Brain pericyte (primary cell): ENCODE data around the gene EPHA3.
A peak's percentile ranks its signal among the peaks of the same experiment; 100 is the strongest.

ENCODE experiments used
- DNase-seq: peaks from one replicate; pipeline ENCODE4 v3.0.0-alpha.2; 2012; ENCODE audit warnings: low read depth, low spot score

Gene EPHA3

DNA sequence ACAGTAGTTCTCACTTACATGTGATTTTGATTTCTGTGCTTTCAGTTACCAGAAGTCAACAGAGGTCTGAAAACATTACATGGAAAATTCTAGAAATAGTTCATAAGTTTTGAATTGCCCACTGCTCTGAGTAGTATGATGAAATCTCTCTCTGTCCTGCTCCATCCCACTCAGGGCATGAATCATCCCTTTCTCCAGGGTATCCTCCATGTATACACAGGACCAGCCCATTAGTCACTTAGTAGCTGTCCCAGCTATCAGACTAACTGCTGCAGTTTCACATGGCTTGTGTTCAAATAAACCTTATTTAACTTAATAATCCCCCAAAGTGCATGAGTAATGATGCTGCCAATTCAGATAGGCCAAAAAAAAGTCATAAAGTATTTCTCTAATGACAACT is 38.6 kb downstream of the EPHA3 start:
- peak; percentile 50 for DNase-seq

GRCh38 chr3:89154416-89154815 is 47.0 kb downstream of the EPHA3 start:
- DNase-seq: no peak

DNA sequence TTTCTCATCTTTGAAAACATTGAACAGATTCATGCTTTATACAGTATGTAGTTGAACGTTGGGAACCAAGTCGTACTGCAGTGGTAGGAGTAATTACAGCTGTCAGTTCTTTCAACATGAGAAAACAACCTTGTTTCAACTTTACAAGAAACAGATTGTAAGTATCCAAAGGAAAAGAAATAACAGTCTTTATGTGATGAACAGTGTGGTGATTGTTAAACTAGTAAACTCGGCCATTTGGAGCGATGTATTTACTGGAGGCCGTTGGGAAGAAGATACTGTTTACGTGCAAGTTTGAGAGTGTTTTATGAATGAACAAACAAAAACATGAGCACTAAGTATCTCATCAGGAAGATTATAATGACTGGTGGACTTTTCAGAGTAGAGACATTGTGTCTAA is 48.4 kb downstream of the EPHA3 start:
- DNase-seq: no peak

- no peak for DNase-seq
Measured at GRCh38 chr3:89157575-89157974, 50.2 kb downstream of the EPHA3 start.

- DNase-seq: no peak
Measured at GRCh38 chr3:89159605-89160004, 52.2 kb downstream of the EPHA3 start.

DNA sequence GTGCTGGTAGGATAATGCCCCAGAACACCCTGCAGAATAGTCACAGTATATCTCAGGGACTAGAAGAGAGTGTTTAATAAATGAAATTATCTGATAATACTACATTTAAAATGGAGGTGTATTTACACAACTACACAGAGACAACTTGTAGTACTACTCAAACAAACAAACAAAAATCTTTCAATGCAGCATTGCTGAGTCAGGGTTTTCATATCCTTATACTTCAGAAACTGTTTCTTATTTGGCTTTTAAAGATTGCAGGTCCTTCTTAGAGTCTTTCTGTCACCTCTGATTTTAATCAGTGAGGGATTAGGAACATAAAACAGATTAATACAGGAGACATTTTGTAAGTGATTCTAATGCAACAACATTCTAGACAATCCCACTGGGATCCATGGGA is 57.4 kb downstream of the EPHA3 start:
- no peak for DNase-seq

GRCh38 chr3:89165636-89166263 is 58.3 kb downstream of the EPHA3 start:
- DNase-seq: no peak

- no peak for DNase-seq
Measured at GRCh38 chr3:89171687-89172545, 64.5 kb downstream of the EPHA3 start.

DNA sequence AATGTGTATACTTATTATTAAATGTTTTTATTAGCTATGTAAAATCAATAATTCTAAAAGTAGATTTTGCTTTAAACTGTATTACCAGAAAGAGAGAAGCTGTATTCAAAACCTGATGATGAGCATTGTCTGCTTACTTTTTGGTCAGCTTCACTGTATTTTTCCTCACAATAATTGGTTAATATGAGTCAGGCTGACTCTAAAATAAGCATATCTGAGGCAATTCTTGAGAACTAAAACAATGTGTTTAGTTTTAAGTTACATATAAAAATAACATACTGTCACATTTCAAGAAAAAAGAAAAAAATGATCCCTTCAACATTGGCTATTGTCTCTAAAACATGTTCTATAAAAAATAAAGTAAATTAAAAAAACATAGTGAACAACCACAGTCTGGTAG is 66.1 kb downstream of the EPHA3 start:
- peak; percentile 30 for DNase-seq

DNA sequence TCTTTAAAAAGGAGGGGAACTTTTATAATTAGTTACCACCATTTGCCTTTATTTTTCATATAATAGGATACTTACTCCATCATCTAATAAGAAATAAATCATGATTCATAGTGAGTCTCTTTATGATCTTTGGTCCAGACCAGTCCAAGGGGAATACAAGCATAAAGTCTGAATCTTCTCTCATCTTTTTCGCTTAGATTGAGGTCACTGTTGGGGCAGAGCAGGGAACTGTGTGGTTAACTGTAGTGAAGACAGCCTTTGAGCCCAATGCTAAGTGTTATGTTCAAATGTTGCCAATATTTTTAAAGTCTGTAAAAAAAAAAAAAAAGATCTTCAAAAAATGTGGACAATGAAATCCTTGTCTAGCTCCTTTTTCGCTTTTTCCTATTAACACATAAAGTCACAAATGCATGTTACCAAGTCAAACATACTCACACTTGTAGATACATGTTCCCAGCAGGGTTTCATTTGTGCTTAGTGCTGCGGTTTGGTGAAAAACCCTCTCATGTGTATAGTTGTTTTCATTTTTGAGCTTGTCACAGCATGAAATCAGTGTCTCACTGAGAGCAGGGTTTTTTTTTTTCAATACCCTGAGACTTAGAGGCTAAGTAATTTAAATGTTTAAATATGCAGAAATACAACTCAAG is 72.1 kb downstream of the EPHA3 start:
- peak; percentile 89 for DNase-seq

GRCh38 chr3:89180334-89180733 is 72.9 kb downstream of the EPHA3 start:
- peak; percentile 38 for DNase-seq

- DNase-seq: no peak
Measured at GRCh38 chr3:89182056-89182455, 74.6 kb downstream of the EPHA3 start.

DNA sequence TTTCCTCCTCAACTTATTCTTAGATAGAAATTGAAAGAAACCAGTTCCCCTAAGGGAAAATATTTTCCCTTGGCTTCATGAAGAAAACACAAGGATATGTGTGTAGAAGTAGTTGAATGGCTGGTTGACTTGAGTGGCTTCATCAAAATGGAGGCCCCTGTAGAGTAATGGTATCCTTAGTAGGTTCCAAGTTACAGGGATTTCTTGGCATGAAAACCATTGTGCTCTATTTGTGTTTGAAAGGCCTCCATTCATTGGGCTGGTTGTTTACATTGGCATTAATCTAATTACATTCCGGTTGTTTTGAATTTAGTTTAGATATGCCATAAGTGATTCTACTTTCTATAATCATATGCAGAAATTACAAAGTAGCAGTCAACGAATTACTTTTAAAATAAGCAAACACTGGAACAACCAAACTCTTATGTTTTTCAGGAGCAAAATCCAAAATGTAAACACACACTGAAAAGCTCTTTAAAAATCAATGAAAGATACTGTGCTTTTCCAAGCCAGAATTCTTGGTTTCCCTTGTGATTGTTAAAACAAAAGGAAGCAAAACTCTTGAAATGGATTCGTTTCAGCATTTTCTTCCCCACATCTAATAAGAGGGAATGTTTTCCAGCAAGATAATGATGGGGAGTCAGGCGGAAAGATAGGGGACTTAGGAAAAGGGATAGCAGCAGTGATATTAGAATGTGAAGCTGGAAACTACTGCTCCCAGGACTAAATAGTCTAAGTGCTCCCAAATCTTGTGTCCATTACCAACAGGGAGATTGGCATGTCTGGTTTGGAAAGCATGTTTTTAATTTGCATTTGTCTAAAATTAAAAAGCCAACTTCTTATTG is 77.0 kb downstream of the EPHA3 start:
- no peak for DNase-seq

- no peak for DNase-seq
Measured at GRCh38 chr3:89186456-89186855, 79.0 kb downstream of the EPHA3 start.

- no peak for DNase-seq
Measured at GRCh38 chr3:89198591-89198990, 91.2 kb downstream of the EPHA3 start.

DNA sequence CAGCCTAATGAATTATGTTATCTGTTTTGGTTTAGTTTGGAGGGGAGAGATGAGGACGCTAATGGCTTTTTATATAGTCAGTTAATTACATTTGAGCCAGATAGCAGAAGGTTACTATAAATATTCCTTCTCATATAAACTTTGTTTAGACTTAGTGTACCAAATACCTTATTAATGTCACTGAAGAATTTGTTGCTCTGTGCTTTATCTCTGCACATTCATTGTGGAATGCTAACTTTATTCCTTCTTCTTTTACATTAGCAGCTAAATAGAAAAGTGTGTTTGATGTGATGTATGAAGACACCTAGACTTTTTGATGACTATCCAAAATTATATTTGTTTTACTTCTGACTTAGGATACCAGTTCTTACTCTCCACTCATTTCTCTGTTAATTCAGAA is 105.2 kb downstream of the EPHA3 start:
- DNase-seq: no peak

DNA sequence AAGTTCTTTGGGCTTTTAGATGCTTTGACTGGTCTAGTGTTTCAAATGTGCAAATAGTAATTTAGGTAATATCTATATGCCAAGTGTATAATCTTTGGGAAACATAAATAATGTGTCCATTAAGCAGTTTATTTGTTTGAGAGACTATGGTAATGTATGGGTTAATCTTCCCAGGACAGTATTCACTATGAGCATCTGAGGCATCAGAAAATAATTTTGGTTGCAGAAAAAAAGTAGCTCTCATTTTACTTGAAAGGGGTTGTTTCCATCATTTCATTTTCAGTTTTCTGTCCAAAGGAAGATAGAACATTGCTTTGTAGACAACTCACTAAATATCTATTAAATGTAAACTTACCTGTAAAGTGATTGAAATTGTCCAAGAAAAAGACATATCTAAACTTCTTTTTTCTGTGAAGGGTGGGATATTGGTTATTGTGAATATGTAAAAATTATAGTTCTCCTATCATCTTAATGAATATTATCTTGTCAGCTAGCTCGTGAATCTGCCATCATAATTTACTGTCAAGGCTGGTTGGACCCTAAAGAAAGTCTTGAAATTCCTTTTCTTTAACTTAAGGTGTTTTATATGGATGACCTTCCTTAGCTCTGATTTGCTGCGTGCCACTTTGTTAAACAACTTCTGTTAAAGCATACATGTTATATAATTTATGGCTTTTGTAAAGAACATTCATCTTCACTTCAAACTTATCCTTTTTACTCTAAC is 108.8 kb downstream of the EPHA3 start:
- no peak for DNase-seq

- DNase-seq: no peak
Measured at GRCh38 chr3:89217148-89217685, 109.8 kb downstream of the EPHA3 start.

DNA sequence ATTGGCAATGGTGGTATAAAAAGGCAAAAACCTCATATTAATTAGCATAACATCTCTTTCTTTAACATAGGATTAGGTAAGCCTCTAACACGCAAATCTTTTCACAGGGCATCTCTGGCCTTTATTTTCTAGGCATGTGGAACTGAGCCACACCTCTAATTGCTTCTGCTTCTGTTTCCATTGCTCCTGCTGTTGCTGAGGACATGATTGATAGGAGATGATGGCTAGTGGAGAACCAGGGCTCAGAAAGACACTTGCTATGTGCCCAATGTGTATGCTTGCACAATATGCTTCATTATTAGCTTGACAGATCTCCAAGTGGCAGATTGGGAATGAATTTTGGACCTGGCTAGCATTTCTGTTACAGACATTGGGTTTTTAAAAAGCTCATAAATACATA is 114.5 kb downstream of the EPHA3 start:
- no peak for DNase-seq

GRCh38 chr3:89223188-89223587 is 115.8 kb downstream of the EPHA3 start:
- DNase-seq: no peak

GRCh38 chr3:89227218-89227617 is 119.8 kb downstream of the EPHA3 start:
- DNase-seq: no peak
